22Rv1 (cell line): ENCODE data around the gene ADGRL3.
"Not testable (repeated sequence)": the region's sequence is repeated elsewhere in the genome, so short reads cannot be mapped to it uniquely, and the experiment has no call there.

ENCODE experiments used
- H3K27ac ChIP-seq: fragments of 450-650 bp; 2 replicates; pipeline ENCODE4 v1.5.1; 2017
- ZFX ChIP-seq: fragments of 450-650 bp; IDR thresholded peaks from 2 replicates; pipeline ENCODE4 v1.6.1; 2017; ENCODE audit warnings: antibody characterized with exemption, borderline replicate concordance
- TF ChIP-seq, protein P1 (sequence below): fragments of 450-650 bp; IDR thresholded peaks from 2 replicates; pipeline ENCODE4 v1.5.1; 2017; ENCODE audit warnings: mild to moderate bottlenecking

The ADGRL3 gene

DNA sequence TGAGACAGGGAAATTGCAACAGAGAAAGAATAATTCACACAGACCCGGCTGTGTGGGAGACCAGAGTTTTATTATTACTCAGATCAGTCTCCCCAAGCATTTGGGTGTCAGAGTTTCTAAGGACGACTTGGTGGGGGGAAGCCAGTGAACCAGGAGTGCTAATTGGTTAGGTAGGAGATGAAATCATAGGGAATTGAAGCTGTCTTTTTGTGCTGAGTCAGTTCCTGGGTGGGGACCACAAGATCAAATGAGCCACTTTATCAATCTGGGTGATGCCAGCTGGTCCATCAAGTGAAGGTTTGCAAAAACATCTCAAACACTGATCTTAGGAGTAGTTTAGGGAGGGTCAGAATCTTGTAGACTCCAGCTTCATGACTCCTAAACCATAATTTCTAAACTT lies 560.7 kb downstream of the ADGRL3 start:
- no peak for TF ChIP-seq ZFX
- TF ChIP-seq, protein P1, sequence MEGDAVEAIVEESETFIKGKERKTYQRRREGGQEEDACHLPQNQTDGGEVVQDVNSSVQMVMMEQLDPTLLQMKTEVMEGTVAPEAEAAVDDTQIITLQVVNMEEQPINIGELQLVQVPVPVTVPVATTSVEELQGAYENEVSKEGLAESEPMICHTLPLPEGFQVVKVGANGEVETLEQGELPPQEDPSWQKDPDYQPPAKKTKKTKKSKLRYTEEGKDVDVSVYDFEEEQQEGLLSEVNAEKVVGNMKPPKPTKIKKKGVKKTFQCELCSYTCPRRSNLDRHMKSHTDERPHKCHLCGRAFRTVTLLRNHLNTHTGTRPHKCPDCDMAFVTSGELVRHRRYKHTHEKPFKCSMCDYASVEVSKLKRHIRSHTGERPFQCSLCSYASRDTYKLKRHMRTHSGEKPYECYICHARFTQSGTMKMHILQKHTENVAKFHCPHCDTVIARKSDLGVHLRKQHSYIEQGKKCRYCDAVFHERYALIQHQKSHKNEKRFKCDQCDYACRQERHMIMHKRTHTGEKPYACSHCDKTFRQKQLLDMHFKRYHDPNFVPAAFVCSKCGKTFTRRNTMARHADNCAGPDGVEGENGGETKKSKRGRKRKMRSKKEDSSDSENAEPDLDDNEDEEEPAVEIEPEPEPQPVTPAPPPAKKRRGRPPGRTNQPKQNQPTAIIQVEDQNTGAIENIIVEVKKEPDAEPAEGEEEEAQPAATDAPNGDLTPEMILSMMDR: no peak
- H3K27ac ChIP-seq: no peak overlapping the region

DNA sequence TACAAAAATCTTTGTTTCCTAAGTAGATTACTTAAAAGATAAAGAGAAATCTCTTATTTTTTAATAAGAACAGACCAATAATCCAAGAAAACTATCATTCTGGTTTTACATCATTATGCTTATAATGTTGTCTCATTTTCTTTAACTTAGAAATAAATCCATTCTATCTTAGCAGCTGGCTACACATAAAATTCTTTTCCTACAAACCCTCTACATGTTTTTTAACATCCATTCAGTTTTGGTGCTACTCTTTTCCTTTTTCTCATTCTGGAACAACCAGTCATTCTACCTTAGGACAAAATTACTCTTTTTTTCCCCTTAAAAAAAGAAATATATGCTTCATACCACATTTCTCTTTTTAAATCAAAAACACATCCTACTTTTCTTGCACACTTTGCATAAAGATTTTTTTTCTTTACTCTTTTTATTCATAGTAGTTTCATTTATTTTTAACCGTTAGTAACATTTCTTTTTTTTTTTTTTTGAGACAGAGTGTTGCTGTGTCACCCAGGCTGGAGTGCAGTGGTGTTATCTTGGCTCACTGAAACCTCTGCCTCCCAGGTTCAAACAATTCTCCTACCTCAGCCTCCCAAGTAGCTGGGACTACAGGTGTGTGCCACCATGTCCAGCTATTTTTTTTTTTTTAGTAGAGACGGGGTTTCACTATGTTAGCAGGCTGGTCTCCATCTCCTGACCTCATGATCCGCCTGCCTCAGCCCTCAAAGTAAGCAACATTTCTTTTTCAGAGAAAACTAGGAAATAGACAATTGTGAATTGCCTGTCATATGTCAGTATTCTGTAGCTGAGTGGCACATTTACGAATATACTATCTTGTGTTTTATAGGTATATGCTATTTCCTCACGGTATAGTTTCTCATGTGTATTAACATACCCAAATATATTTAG lies 562.8 kb downstream of the ADGRL3 start:
- H3K27ac ChIP-seq: no peak overlapping the region
- TF ChIP-seq, protein P1: no peak
- TF ChIP-seq ZFX: no peak

DNA sequence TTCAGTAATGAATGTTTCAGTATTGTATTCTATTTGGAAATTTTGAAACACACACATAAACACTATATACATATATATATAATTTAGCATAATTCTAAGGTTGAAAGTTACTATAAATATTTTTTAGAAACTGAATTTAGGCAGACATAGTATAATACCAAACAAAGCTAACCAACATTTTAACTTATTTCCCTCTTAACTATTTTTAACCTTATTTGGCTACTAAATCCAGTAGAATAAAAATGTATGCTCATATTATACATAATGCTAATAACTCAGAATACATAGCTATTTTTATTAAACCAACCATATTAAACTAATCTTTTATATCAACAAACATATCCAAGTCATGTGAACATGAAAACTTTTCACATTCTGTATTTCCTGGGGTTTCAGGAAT lies 563.6 kb downstream of the ADGRL3 start:
- TF ChIP-seq, protein P1: no peak
- TF ChIP-seq ZFX: no peak
- no peak overlapping the region for H3K27ac ChIP-seq

DNA sequence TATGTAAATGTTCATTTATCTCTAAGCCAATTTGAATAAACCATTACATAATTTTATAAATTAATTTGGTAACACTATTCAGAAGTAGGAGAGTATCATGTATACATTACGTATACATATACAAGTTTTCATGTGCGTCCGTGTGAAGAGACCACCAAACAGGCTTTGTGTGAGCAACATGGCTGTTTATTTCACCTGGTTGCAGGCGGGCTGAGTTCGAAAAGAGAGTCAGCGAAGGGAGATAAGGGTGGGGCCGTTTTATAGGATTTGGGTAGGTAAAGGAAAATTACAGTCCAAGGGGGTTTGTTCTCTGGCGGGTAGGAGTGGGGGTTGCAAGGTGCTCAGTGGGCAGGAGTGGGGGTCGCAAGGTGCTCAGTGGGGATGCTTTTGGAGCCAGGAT lies 564.0 kb downstream of the ADGRL3 start:
- not testable (repeated sequence) for H3K27ac ChIP-seq

DNA sequence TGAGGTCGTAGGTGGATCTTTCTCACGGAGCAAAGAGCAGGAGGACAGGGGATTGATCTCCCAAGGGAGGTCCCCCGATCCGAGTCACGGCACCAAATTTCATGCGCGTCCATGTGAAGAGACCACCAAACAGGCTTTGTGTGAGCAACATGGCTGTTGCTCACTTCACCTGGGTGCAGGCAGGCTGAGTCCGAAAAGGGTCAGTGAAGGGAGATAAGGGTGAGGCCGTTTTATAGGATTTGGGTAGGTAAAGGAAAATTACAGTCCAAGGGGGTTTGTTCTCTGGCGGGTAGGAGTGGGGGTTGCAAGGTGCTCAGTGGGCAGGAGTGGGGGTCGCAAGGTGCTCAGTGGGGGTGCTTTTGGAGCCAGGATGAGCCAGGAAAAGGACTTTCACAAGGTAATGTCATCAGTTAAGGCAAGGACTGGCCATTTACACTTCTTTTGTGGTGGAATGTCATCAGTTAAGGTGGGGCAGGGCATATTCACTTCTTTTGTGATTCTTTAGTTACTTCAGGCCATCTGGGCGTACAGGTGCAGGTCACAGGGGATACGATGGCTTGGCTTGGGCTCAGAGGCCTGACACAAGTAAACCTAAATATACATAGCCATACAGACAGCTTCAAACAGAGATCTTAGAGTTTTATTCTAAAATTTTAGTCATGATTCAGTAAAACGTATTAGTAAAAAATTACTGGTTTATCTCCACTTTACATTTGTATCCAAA lies 569.5 kb downstream of the ADGRL3 start:
- not testable (repeated sequence) for H3K27ac ChIP-seq

DNA sequence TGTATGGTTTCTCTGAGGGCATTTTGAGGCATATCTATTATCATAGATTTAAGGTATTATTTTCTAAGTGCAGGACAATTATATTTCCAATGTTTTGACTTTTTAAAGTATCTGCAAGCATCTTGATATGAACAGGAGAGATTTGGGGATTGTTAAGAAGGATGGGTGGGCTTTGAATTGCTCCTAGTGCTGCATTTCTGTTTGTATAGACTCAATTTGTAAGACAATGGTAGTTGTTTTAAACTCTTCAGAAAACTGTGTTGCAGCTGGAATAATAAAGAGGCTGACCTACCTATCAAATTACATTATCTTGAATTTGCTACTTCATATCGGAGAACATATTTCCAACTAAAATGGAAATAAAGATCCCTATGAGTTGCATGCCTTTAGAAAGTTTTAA lies 570.3 kb downstream of the ADGRL3 start:
- TF ChIP-seq, protein P1: no peak
- TF ChIP-seq ZFX: no peak

DNA sequence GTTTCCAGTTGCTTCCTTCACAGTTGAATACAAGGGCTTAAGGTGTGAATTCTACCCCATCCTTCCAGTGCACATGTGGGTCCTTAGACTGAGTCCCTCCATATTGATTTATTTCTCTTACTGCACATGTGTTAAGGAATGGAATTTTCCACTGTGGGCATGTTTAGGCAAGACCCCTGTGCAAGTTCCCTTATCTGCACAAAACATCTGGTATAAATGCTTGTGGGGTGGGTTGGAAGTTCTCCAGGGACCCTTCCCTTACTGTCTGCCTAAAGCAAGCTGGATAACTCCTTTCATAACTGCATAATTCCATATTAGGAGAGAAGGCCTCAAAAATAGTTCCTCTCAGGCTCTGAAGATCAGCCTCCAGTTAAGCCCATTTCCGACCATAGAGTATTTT lies 570.9 kb downstream of the ADGRL3 start:
- TF ChIP-seq, protein P1: no peak
- no peak for TF ChIP-seq ZFX
- H3K27ac ChIP-seq: no peak overlapping the region

More for the DNA sequence above, 570.3 kb downstream of the ADGRL3 start:
- no peak overlapping the region for H3K27ac ChIP-seq

DNA sequence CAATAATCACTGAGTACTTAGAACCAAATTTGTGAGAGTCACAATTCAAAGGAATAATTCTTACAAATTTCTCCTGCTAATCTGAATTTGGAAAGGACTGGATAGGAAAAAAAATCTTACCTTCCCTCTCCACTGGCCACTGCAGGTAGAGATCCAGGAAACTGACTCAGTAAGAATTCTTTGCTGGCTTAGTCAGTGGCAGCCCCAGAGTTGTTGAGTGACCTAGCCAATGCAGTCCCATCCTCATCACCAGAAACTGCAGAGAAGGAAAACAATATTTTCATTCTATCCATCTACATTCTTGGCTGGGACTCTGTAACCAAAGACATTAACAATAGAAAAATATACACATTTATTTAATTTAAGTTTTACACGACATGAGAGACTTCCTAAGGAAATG lies 572.0 kb downstream of the ADGRL3 start:
- TF ChIP-seq, protein P1: no peak
- no peak for TF ChIP-seq ZFX
- no peak overlapping the region for H3K27ac ChIP-seq
